Retina (tissue), 1 donor: Measurements from ENCODE around the gene CTNNBL1.
"Not testable (repeated sequence)": the region's sequence is repeated elsewhere in the genome, so short reads cannot be mapped to it uniquely, and the experiment has no call there.

ENCODE experiments used
- DNase-seq: peaks from one replicate; pipeline ENCODE4 v3.0.0-alpha.2; 2016

Gene CTNNBL1

GRCh38 chr20:37680420-37680819, 13.4 kb upstream of the CTNNBL1 start:
- DNase-seq, result no peak

DNA sequence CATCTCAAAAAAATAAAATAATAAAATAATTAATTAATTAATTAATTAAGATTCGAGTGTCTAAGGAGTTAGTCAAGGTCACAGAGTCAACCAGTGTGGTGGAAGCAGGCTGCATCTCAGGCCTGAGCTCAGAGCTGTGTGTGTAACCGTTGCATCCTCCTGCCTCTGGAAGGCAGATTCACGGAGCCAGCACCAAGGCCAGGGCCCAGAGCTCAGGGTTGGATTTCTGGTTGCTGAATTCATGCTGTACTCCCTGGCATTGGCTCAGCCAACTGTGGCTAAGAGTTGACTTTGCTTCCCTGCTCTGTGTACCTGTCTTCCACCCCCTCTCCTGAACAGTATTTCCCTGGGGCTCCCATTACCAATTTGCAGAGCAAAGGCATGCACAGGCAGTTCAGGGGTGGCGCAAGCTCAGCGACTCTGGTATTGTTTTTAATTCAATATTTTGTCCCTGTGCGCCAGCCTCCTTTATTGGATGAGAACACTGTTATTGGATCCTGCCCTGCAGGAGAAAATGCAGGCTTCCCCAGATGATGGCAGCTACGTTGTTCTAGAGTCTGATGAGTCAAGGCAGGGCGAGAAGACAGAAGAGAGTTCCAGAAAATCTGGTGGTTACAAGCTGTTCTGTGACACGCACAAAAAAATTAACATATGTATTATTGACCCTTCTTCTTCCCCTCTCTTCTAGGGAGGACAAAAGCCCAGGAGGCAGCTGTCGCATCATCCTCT, 12.3 kb upstream of the CTNNBL1 start:
- DNase-seq, result no peak

- DNase-seq, result not testable (repeated sequence)
These were observed 10.7 kb upstream of the CTNNBL1 start for GRCh38 chr20:37683146-37683545.

GRCh38 chr20:37686762-37687477, 6.9 kb upstream of the CTNNBL1 start:
- no peak for DNase-seq

GRCh38 chr20:37687478-37687805, 6.4 kb upstream of the CTNNBL1 start:
- DNase-seq, result no peak

DNA sequence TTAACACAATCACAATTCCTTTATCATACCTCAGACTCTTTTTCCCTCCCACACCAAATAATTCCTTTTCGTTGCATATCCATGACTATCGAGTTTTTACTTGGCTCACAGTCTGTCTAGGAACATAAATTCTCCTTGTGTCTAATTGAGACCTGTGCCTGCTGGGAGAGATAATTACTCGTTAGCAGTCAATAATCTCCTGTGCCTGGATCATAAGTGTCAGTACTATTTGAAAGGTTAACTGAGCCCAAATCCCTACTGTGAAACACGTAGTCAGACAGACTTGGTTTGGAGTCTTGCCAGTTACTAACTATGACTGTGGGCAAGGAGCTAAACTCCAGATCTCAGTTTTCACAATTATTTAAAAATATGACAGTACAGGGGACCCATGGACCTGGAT, 5.7 kb upstream of the CTNNBL1 start:
- DNase-seq, result no peak

GRCh38 chr20:37690626-37691369, 3.0 kb upstream of the CTNNBL1 start:
- DNase-seq, result no peak

GRCh38 chr20:37692459-37693166, 1.2 kb upstream of the CTNNBL1 start:
- no peak for DNase-seq

DNA sequence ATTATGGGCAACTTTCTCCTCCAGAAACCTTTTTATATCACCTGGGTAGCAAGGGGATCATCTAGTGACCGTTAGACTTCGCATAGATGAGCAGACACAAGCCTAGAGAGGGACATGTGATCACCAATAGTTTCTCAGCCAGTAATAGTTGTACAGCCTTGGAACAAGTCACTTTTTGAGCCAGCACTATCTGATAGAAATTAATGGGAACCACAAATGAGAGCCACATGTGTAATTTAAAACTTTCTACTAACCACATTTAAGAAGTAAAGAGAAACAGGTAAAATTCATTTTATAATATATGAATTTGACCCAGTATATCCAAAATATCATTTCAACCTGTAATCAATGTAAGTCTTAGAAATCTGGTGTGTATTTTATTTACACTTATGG, 592 bp upstream of the CTNNBL1 start:
- no peak for DNase-seq

DNA sequence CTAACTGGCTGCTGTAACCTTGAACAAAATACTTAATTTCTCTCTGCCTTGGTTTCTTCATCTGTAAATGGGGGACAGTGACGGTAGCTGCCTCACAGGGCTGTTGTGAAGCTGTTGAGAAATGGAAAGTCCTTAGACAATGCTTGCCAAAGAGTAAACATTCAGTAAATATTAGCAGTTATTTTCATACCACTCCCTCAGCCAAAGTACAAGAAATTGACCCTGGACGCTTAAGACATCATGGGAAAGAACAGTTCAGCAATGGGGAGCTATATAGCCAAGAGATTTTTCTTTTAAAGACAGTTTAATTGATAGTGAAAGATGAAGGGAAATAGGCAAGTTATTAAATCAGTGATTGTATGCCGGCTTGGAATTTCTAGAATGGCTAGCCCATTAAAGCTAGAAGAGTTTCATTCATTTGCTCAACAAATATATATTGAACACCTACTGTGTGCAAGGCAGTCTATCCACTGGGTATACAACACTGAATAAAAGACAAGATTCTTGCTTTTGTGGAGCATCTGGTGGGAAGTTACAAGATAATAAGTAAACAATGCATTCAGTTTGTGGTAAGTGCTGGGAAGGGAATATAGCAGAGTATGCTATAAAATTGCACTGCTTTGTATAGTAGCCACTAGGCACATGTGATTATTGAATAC, 2.0 kb downstream of the CTNNBL1 start:
- no peak for DNase-seq

DNA sequence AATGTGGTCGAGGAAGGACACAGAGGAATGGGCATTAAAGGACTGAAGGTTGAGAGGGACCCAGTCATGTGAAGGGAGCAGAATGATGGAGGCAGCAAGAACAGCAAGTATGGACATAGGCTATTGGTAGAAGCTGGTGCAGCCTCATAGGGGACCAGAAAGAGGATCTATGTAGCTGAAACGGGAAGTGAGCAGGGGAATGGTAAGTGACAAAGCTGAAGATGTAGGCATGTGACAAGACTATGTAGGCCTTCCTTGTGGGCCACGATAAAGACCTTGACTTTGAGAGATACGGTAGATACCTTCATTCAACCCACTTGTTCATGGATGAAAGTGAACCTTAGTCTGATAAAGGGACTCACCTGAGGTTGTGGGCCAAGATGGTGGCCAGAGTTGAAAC, 3.5 kb downstream of the CTNNBL1 start:
- DNase-seq, result no peak

- no peak for DNase-seq
These were observed 5.4 kb downstream of the CTNNBL1 start for GRCh38 chr20:37699202-37699601.

- DNase-seq, result no peak
These were observed 6.5 kb downstream of the CTNNBL1 start for GRCh38 chr20:37700301-37700700.

- DNase-seq, result not testable (repeated sequence)
These were observed 7.8 kb downstream of the CTNNBL1 start for GRCh38 chr20:37701676-37702075.

- DNase-seq, result no peak
These were observed 8.7 kb downstream of the CTNNBL1 start for GRCh38 chr20:37702403-37703034.

DNA sequence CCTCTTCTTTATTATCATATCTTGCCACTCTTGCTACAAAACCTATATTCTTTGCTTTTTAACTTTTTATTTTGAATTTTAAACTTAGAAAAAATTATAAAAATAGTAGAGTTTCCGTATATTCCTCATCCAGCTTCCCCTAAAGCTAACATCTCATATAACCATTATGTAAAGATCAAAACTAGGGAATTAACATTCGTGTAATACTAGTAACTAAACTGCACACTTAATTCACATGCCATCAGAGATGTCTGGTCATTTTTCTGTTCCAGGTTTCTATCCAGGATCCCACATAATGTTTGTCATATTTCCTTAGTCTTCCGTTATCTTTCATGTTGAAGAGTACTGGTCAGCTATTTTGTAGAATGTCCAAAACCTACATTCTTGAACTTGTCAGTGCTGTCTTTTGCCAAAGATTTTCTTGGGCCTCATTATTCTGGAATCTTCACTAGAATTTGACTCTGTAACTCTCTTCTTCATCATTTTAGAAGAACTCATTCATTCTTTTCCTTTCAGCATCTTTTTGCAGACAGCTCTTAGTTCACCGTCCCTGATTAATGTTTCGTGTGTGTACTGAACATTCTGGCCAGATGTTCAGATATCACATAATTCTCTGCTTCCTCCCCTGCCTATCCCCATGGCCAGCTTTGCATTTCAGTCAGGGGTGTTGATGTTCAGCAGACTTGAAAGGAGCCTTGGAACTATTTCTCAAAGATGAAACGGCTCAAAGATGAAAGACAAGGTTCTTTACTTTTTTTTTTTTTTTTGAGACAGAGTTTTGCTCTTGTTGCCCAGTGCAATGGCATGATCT, 9.4 kb downstream of the CTNNBL1 start:
- DNase-seq, result no peak

GRCh38 chr20:37704955-37705354, 11.1 kb downstream of the CTNNBL1 start:
- DNase-seq, result no peak

GRCh38 chr20:37706298-37706697, 12.5 kb downstream of the CTNNBL1 start:
- no peak for DNase-seq

DNA sequence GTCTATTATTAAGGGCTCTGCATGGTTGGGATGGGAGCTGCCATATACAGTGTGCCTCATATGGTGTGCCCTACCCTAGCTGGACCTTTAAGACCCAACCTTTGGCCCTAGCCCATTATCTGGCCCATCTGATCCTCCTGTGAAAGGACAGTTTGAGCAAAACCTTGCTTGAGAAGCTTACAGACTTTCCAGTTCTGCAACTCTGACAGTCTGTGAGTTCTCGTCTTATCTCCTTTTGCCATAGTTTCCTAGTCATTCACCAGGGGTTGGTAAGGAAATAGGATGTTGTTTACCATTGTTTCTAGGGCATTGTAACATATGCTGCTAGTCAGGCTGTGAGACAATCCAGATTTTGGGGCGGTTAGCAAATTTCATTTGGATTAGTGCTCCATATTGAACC, 17.2 kb downstream of the CTNNBL1 start:
- DNase-seq, result no peak

DNA sequence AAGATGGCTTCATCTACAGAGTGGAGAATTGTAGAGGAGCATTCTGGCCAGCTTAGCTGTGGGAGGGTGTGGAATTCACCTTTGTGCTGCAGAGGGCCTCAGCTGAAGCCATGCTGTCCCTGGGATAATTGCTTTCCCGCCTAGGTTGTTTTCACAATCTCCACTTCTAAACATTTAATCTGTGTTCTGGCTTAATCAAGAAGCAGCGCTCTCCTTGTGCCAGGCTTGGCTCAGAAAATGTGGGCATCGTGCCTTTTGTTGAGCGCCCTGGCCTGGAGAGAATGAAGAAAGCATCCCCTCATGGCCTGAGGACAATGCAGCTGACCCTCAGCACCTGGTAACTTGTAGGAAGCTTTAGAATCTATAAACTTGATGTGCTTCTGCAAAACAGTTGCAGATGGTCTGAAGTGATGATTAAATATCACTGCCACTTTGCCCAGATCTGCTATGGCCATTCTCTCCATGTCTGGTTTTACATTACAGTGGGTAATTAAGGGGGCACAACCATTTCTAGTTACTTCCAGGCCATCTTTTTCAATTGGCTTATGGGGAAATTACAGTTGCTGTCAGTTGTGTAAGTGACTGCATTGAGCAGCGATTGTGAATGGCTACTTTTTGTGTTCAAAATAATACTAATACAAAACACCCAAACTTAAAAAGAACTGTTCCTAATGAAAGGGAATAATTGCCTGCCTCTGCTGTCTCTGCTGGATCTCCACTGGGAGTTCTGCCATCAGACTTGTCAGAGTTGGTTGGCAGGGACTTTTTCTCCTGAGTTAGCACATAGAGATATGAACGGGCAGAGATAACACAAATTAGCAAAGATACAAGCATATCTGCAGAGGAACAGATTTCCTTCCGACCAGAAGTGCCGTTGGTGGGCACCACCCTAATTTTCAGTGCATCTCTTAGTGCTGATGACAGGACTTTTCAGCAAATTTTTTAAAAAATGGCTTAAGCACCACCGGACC, 18.4 kb downstream of the CTNNBL1 start:
- DNase-seq, result no peak
